ENCODE measurements around the gene TRPV2. TPM values are rescaled to one million over a fixed set of nuclear protein-coding genes. Genes with fewer than 3 reads are reported as not detected.
A peak's percentile ranks its signal among the peaks of the same experiment; 100 is the strongest.

TRPV2 gene
- total and polyA plus RNA-seq, 2 of the 4 experiments (the other 2 are of a cell fraction), result 30.8 to 32.8 TPM

GRCh38 chr17:16433514-16433913, 18.1 kb downstream of the TRPV2 start:
- Histone ChIP-seq H2BK120ac (ENCODE audit: low read depth, low read length) (no peak overlapping the region), H3K4me3 (ENCODE audit: insufficient read depth, low read depth, low read length) (no peak overlapping the region), H4K8ac (ENCODE audit: low read depth in 2 of 2, low read length in 2 of 2) (no peak overlapping the region), H3K9me1 (ENCODE audit: insufficient read depth, low read length) (peaks cover 4% of the 10 kb centered on the region; the same call in 1 of the 2 replicates), H4K20me1 (ENCODE audit: insufficient read depth, low read length) (no peaks in the 10 kb centered on the region), H3K9me3 (ENCODE audit: control insufficient read depth, insufficient read depth, low read length) (no peaks in the 10 kb centered on the region), H3K56ac (ENCODE audit: extremely low read depth, insufficient read depth, low read length) (no peak overlapping the region), H3K36me3 (ENCODE audit: control insufficient read depth, insufficient read depth, low read length) (0 out of 2 replicates have a peak, but pooled peaks cover 2% of the 10 kb centered on the region), H3K27me3 (ENCODE audit: control insufficient read depth, insufficient read depth, low read length) (no peaks in the 10 kb centered on the region), H3K4me2 (ENCODE audit: low read depth, low read length) (no peak overlapping the region), H4K5ac (ENCODE audit: low read depth, low read length) (no peak overlapping the region), H2AK5ac (ENCODE audit: low read depth, low read length) (no peak overlapping the region), H2AK9ac (replicated peaks; ENCODE audit: low read depth, low read length, poor library complexity) (peak overlapping the region; percentile 37), H3K27ac (ENCODE audit: insufficient read depth, low read length) (no peak overlapping the region), H3K18ac (ENCODE audit: low read depth, low read length) (no peak overlapping the region), H2BK15ac (ENCODE audit: low read depth, low read length) (no peak overlapping the region), H2AFZ (replicated peaks; ENCODE audit: low read length, poor library complexity) (peak overlapping the region; percentile 21), H2BK20ac (ENCODE audit: low read depth, low read length) (no peak overlapping the region), H3K9ac (ENCODE audit: low read depth, low read length) (no peak overlapping the region), H3K14ac (replicated peaks; ENCODE audit: low read depth, low read length) (no peak overlapping the region), H3K4ac (ENCODE audit: low read depth, low read length) (no peak overlapping the region), H3K23ac (ENCODE audit: low read depth, low read length) (no peak overlapping the region), H3K79me1 (ENCODE audit: low read depth in 1 of 2, low read length in 2 of 2) (peaks cover 0 to 6% of the 10 kb centered on the region in 2 experiments; a peak in 1 of 4 replicates), H3K4me1 (ENCODE audit: control insufficient read depth, insufficient read depth, low read length) (peaks cover 3% of the 10 kb centered on the region; the same call in 1 of the 2 replicates), H2BK5ac (ENCODE audit: low read depth, low read length, poor library complexity, severe bottlenecking) (no peak overlapping the region), H4K91ac (ENCODE audit: insufficient read depth, low read depth, low read length) (no peak overlapping the region)
- POLR2A ChIA-PET (ENCODE audit: unreplicated experiment), result no interaction called here
- no peak for ATAC-seq (ENCODE audit: low read depth)
- CTCF ChIA-PET, result no interaction called here
- intact Hi-C loops (cut with micrococcal nuclease), result no loop called here
- no peak for DNase-seq
- no TSS peak for BruUV-seq (replicated peaks)
- TF ChIP-seq BHLHE40 (IDR thresholded peaks at IDR 0.05; ENCODE audit: low read depth, low read length), result no peak
- TF ChIP-seq, protein P1, sequence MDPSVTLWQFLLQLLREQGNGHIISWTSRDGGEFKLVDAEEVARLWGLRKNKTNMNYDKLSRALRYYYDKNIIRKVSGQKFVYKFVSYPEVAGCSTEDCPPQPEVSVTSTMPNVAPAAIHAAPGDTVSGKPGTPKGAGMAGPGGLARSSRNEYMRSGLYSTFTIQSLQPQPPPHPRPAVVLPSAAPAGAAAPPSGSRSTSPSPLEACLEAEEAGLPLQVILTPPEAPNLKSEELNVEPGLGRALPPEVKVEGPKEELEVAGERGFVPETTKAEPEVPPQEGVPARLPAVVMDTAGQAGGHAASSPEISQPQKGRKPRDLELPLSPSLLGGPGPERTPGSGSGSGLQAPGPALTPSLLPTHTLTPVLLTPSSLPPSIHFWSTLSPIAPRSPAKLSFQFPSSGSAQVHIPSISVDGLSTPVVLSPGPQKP (IDR thresholded peaks at IDR 0.05; ENCODE audit: borderline replicate concordance, low read depth, low read length), result no peak
- TF ChIP-seq, protein P2, sequence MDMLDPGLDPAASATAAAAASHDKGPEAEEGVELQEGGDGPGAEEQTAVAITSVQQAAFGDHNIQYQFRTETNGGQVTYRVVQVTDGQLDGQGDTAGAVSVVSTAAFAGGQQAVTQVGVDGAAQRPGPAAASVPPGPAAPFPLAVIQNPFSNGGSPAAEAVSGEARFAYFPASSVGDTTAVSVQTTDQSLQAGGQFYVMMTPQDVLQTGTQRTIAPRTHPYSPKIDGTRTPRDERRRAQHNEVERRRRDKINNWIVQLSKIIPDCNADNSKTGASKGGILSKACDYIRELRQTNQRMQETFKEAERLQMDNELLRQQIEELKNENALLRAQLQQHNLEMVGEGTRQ (IDR thresholded peaks at IDR 0.05; ENCODE audit: low read depth, low read length), result no peak
- TF ChIP-seq CHD1 (IDR thresholded peaks at IDR 0.05; ENCODE audit: low read depth, low read length), result no peak
- TF ChIP-seq RFX5 (IDR thresholded peaks at IDR 0.05; ENCODE audit: low read depth, low read length), result no peak
- TF ChIP-seq CEBPB (IDR thresholded peaks at IDR 0.05; ENCODE audit: low read depth, low read length), result no peak
- no peak for TF ChIP-seq CTCF (conservative IDR thresholded peaks at IDR 0.05; ENCODE audit: low read depth, low read length)
- no peak for TF ChIP-seq RCOR1 (IDR thresholded peaks at IDR 0.05; ENCODE audit: insufficient replicate concordance, low read length)
- TF ChIP-seq MAZ (IDR thresholded peaks at IDR 0.05; ENCODE audit: borderline replicate concordance, low read depth, low read length), result no peak
- no peak for TF ChIP-seq POLR2A (IDR thresholded peaks at IDR 0.05; ENCODE audit: low read depth, low read length)
- TF ChIP-seq SMC3 (IDR thresholded peaks at IDR 0.05; ENCODE audit: low read depth, low read length), result no peak
- TF ChIP-seq MAFK (IDR thresholded peaks at IDR 0.05; ENCODE audit: low read depth, low read length), result no peak
- no peak for TF ChIP-seq RAD21 (IDR thresholded peaks at IDR 0.05; ENCODE audit: low read length)
- no peak for TF ChIP-seq FOS (IDR thresholded peaks at IDR 0.05; ENCODE audit: low read depth, low read length)
- TF ChIP-seq NFE2L2 (IDR thresholded peaks at IDR 0.05; ENCODE audit: low read depth, low read length), result no peak
- no CpG with 5 or more reads among the region's 5 CpGs for WGBS, 2 experiments (ENCODE audit: extremely low coverage in 2 of 2, insufficient read length in 1 of 2)
- in situ Hi-C loops (cut with MboI; ENCODE audit: low sequenced_read_pairs), result no loop called here
- dilution Hi-C loops (cut with HindIII; ENCODE audit: low sequenced_read_pairs, unreplicated experiment), result no loop called here

All from IMR-90 (cell line).